Measurements from ENCODE around the gene ABHD6.
"Not testable (repeated sequence)": the region's sequence is repeated elsewhere in the genome, so short reads cannot be mapped to it uniquely, and the experiment has no call there.

Gene ABHD6

GRCh38 chr3:58200846-58201355 lies 36.7 kb upstream of the ABHD6 start:
- no peak overlapping the region for H3K27ac ChIP-seq
- TF ChIP-seq CTCF (conservative IDR thresholded peaks at IDR 0.05) (no peak), ZFX (IDR thresholded peaks at IDR 0.05) (no peak)

GRCh38 chr3:58201451-58201850 lies 36.1 kb upstream of the ABHD6 start:
- H3K27ac ChIP-seq: not testable (repeated sequence)

- no peak overlapping the region for H3K27ac ChIP-seq
- no peak for TF ChIP-seq CTCF (conservative IDR thresholded peaks at IDR 0.05)
- no peak for TF ChIP-seq ZFX (IDR thresholded peaks at IDR 0.05)
These were observed 34.7 kb upstream of the ABHD6 start for GRCh38 chr3:58202917-58203360.

- no peak overlapping the region for H3K27ac ChIP-seq
- TF ChIP-seq CTCF (conservative IDR thresholded peaks at IDR 0.05): no peak
- TF ChIP-seq ZFX (IDR thresholded peaks at IDR 0.05): no peak
These were observed 34.1 kb upstream of the ABHD6 start for GRCh38 chr3:58203541-58203940.

GRCh38 chr3:58204720-58205119 lies 32.9 kb upstream of the ABHD6 start:
- TF ChIP-seq CTCF (conservative IDR thresholded peaks at IDR 0.05) (no peak), ZFX (IDR thresholded peaks at IDR 0.05) (no peak)
- H3K27ac ChIP-seq: no peak overlapping the region

- no peak for TF ChIP-seq CTCF (conservative IDR thresholded peaks at IDR 0.05)
- TF ChIP-seq ZFX (IDR thresholded peaks at IDR 0.05): no peak
- no peak overlapping the region for H3K27ac ChIP-seq
These were observed 31.6 kb upstream of the ABHD6 start for GRCh38 chr3:58205981-58206380.

- H3K27ac ChIP-seq: no peak overlapping the region
- TF ChIP-seq ZFX (IDR thresholded peaks at IDR 0.05): no peak
- no peak for TF ChIP-seq CTCF (conservative IDR thresholded peaks at IDR 0.05)
These were observed 31.1 kb upstream of the ABHD6 start for GRCh38 chr3:58206406-58207011.

GRCh38 chr3:58207954-58208353 lies 29.6 kb upstream of the ABHD6 start:
- no peak for TF ChIP-seq CTCF (conservative IDR thresholded peaks at IDR 0.05)
- TF ChIP-seq ZFX (IDR thresholded peaks at IDR 0.05): no peak
- no peak overlapping the region for H3K27ac ChIP-seq

All from C4-2B (cell line).